ENCODE measurements around the gene COX10.

- TF ChIP-seq, protein P1, sequence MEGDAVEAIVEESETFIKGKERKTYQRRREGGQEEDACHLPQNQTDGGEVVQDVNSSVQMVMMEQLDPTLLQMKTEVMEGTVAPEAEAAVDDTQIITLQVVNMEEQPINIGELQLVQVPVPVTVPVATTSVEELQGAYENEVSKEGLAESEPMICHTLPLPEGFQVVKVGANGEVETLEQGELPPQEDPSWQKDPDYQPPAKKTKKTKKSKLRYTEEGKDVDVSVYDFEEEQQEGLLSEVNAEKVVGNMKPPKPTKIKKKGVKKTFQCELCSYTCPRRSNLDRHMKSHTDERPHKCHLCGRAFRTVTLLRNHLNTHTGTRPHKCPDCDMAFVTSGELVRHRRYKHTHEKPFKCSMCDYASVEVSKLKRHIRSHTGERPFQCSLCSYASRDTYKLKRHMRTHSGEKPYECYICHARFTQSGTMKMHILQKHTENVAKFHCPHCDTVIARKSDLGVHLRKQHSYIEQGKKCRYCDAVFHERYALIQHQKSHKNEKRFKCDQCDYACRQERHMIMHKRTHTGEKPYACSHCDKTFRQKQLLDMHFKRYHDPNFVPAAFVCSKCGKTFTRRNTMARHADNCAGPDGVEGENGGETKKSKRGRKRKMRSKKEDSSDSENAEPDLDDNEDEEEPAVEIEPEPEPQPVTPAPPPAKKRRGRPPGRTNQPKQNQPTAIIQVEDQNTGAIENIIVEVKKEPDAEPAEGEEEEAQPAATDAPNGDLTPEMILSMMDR (conservative IDR thresholded peaks at IDR 0.05; ENCODE audit: low read depth, low read length) = no peak
- TF ChIP-seq EZH2 (IDR thresholded peaks at IDR 0.05; ENCODE audit: borderline replicate concordance, low read depth, low read length, poor library complexity, severe bottlenecking) = no peak
Observed at GRCh38 chr17:14212401-14212800, 143.1 kb downstream of the COX10 start.
